ENCODE measurements around the gene TPT1. TPM values are rescaled to one million over a fixed set of nuclear protein-coding genes. Genes with fewer than 3 reads are reported as not detected.
"Not testable (repeated sequence)": the region's sequence is repeated elsewhere in the genome, so short reads cannot be mapped to it uniquely, and the experiment has no call there.

Gene TPT1
- total and polyA plus RNA-seq, 7 experiments from 2014 or later = 3,943 to 13,134 (median 5,986) TPM

- Histone ChIP-seq H3K27me3 (ENCODE audit: control insufficient read depth in 2 of 2, insufficient read depth in 2 of 2, low read length in 2 of 2) (no peaks in the 10 kb centered on the region), H3K4me1 (ENCODE audit: control insufficient read depth in 2 of 2, insufficient read depth in 2 of 2, low read length in 2 of 2) (no peaks in the 10 kb centered on the region), H3K27ac (ENCODE audit: low read depth, low read length) (no peak overlapping the region), H3K4me3 (ENCODE audit: low read length) (no peak overlapping the region), H3K36me3 (ENCODE audit: control insufficient read depth in 2 of 3, insufficient read depth in 3 of 3, low read length in 3 of 3) (peaks cover 0 to 13% (median 0%) of the 10 kb centered on the region in 3 experiments), H3K9me3 (ENCODE audit: control insufficient read depth in 2 of 3, low read length in 3 of 3) (no peaks in the 10 kb centered on the region)
- Mint-ChIP-seq H3K36me3 (peaks cover 2 to 32% (median 25%) of the 10 kb centered on the region in 5 donors), H3K27ac (no peak overlapping the region), H3K9me3 (peaks cover 0 to 4% (median 0%) of the 10 kb centered on the region in 11 donors), H3K4me3 (no peak overlapping the region), H3K4me1 (peaks cover 0 to 6% (median 4%) of the 10 kb centered on the region in 7 donors), H3K27me3 (no peaks in the 10 kb centered on the region)
- intact Hi-C loops (cut with micrococcal nuclease) = no loop called here
- ATAC-seq (no peak), DNase-seq (no peak)
- ChIA-PET CTCF (interaction anchor here (0.6 kb wide), 1 partner anchor 89 kb away, joined by 4 read pairs; no protein-coding TSS in a partner anchor), POLR2A (interaction anchor here (0.8 kb wide), 2 partner anchors 10 to 18 kb away, joined by 4 to 6 read pairs; no protein-coding TSS in a partner anchor)
Measured at GRCh38 chr13:45385320-45385719, 44.3 kb upstream of the TPT1 start.

DNA sequence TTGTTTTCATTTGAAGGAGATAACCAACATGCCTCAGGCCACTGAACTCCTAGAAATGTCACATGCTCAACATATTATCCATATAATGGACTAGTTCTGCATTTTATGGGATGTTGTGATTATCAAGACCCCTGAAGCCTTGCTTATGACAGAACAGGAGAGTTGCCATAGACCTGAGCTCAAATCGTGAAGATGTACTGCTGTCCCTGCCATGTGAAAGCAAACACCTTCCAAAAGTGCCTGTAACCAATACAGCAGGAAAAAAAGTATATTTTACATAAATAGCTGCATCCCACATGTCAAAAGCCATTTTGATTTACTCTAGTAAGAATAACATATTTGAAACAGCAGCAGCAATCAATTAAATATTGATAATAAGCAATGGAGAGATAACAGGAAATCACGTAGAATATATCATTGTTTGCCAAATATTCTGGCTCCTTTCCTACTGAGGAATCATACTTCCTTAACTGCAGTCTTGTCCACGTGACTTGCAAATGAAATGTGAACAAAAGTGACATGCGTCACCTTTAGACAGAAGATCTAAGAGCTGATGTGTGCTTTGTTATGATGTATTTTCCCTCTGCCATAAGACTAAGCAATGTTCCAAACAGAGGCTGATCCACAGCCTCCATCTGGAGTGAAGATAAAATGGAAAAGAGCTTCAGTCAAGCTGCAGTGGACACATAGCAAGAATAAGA, 43.6 kb upstream of the TPT1 start:
- no peaks in the 10 kb centered on the region for H3K27me3 Mint-ChIP-seq
- no peak overlapping the region for H3K27ac ChIP-seq (ENCODE audit: low read depth, low read length)
- H3K4me3 Mint-ChIP-seq = no peak overlapping the region
- ATAC-seq = no peak
- H3K27me3 ChIP-seq (ENCODE audit: control insufficient read depth in 2 of 2, insufficient read depth in 2 of 2, low read length in 2 of 2) = no peaks in the 10 kb centered on the region
- intact Hi-C loops (cut with micrococcal nuclease) = no loop called here
- no peak overlapping the region for H3K27ac Mint-ChIP-seq
- POLR2A ChIA-PET = interaction anchor here (0.5 to 0.8 kb wide), 3 partner anchors 11 to 93 kb away, joined by 3 to 6 read pairs (median 4); no protein-coding TSS in a partner anchor
- H3K9me3 ChIP-seq (ENCODE audit: control insufficient read depth in 2 of 3, low read length in 3 of 3) = no peaks in the 10 kb centered on the region
- no peaks in the 10 kb centered on the region for H3K4me1 ChIP-seq (ENCODE audit: control insufficient read depth in 2 of 2, insufficient read depth in 2 of 2, low read length in 2 of 2)
- H3K9me3 Mint-ChIP-seq = peaks cover 0 to 4% (median 0%) of the 10 kb centered on the region in 11 donors
- DNase-seq = no peak
- H3K36me3 Mint-ChIP-seq = peaks cover 0 to 29% (median 22%) of the 10 kb centered on the region in 5 donors
- no peak overlapping the region for H3K4me3 ChIP-seq (ENCODE audit: low read length)
- CTCF ChIA-PET = interaction anchor here (0.6 kb wide), 1 partner anchor 89 kb away, joined by 4 read pairs; no protein-coding TSS in a partner anchor
- H3K4me1 Mint-ChIP-seq = peaks cover 0 to 6% (median 4%) of the 10 kb centered on the region in 7 donors
- peaks cover 0 to 13% (median 0%) of the 10 kb centered on the region in 3 experiments for H3K36me3 ChIP-seq (ENCODE audit: control insufficient read depth in 2 of 3, insufficient read depth in 3 of 3, low read length in 3 of 3)

GRCh38 chr13:45382739-45383138, 41.8 kb upstream of the TPT1 start:
- H3K4me1 ChIP-seq (ENCODE audit: control insufficient read depth in 2 of 2, insufficient read depth in 2 of 2, low read length in 2 of 2); H3K4me1 Mint-ChIP-seq; intact Hi-C loops (cut with micrococcal nuclease); H3K36me3 ChIP-seq (ENCODE audit: control insufficient read depth in 2 of 3, insufficient read depth in 3 of 3, low read length in 3 of 3); ATAC-seq; H3K4me3 Mint-ChIP-seq; CTCF ChIA-PET; DNase-seq; H3K27me3 ChIP-seq (ENCODE audit: control insufficient read depth in 2 of 2, insufficient read depth in 2 of 2, low read length in 2 of 2); H3K27ac Mint-ChIP-seq; H3K27me3 Mint-ChIP-seq; H3K9me3 ChIP-seq (ENCODE audit: control insufficient read depth in 2 of 3, low read length in 3 of 3); H3K27ac ChIP-seq (ENCODE audit: low read depth, low read length); H3K9me3 Mint-ChIP-seq; H3K4me3 ChIP-seq (ENCODE audit: low read length): not testable (repeated sequence)
- POLR2A ChIA-PET = interaction anchor here (0.6 kb wide), 1 partner anchor 263 kb away, joined by 3 read pairs; no protein-coding TSS in a partner anchor
- peaks cover 0 to 29% (median 22%) of the 10 kb centered on the region in 5 donors for H3K36me3 Mint-ChIP-seq

GRCh38 chr13:45381196-45381595, 40.2 kb upstream of the TPT1 start:
- Histone ChIP-seq H3K4me1 (ENCODE audit: control insufficient read depth in 2 of 2, insufficient read depth in 2 of 2, low read length in 2 of 2) (no peaks in the 10 kb centered on the region), H3K36me3 (ENCODE audit: control insufficient read depth in 2 of 3, insufficient read depth in 3 of 3, low read length in 3 of 3) (peaks cover 0 to 8% (median 0%) of the 10 kb centered on the region in 3 experiments), H3K9me3 (ENCODE audit: control insufficient read depth in 2 of 3, low read length in 3 of 3) (no peaks in the 10 kb centered on the region), H3K27me3 (ENCODE audit: control insufficient read depth in 2 of 2, insufficient read depth in 2 of 2, low read length in 2 of 2) (no peaks in the 10 kb centered on the region), H3K27ac (ENCODE audit: low read depth, low read length) (no peak overlapping the region), H3K4me3 (ENCODE audit: low read length) (no peak overlapping the region)
- Mint-ChIP-seq H3K27ac (no peak overlapping the region), H3K9me3 (peaks cover 0 to 4% (median 0%) of the 10 kb centered on the region in 11 donors), H3K4me3 (no peak overlapping the region), H3K27me3 (no peaks in the 10 kb centered on the region), H3K4me1 (no peaks in the 10 kb centered on the region), H3K36me3 (peaks cover 0 to 20% (median 15%) of the 10 kb centered on the region in 5 donors)
- DNase-seq (no peak), ATAC-seq (no peak)
- ChIA-PET CTCF (no interaction called here), POLR2A (no interaction called here)
- intact Hi-C loops (cut with micrococcal nuclease) = no loop called here

DNA sequence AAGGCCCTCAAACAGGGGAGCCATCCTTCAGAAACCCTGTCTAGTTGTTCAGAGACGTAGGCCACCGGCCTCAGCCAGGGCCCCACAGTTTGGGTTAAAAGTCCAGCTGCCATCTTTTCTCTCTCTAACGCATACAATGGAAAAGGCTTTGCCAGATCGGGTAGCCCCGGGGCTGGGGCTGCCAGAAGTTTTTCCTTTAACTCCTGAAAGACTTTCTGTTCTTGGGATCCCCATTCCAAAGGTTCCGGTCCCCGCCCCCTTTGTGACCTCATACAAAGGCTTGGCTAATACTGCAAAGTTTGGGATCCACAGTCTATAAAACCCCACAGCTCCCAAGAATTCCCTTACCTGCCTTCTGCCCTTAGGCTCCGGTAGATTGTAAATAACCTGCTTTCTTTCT, 39.7 kb upstream of the TPT1 start:
- H3K27ac Mint-ChIP-seq; POLR2A ChIA-PET; H3K4me1 ChIP-seq (ENCODE audit: control insufficient read depth in 2 of 2, insufficient read depth in 2 of 2, low read length in 2 of 2); intact Hi-C loops (cut with micrococcal nuclease); H3K4me3 Mint-ChIP-seq; H3K9me3 ChIP-seq (ENCODE audit: control insufficient read depth in 2 of 3, low read length in 3 of 3); H3K27me3 Mint-ChIP-seq; H3K4me3 ChIP-seq (ENCODE audit: low read length); H3K36me3 ChIP-seq (ENCODE audit: control insufficient read depth in 2 of 3, insufficient read depth in 3 of 3, low read length in 3 of 3); ATAC-seq; H3K9me3 Mint-ChIP-seq; H3K4me1 Mint-ChIP-seq; H3K27ac ChIP-seq (ENCODE audit: low read depth, low read length); DNase-seq; CTCF ChIA-PET; H3K27me3 ChIP-seq (ENCODE audit: control insufficient read depth in 2 of 2, insufficient read depth in 2 of 2, low read length in 2 of 2): not testable (repeated sequence)
- H3K36me3 Mint-ChIP-seq = peaks cover 0 to 20% (median 15%) of the 10 kb centered on the region in 5 donors

- H3K4me1 ChIP-seq (ENCODE audit: control insufficient read depth in 2 of 2, insufficient read depth in 2 of 2, low read length in 2 of 2); DNase-seq; H3K4me1 Mint-ChIP-seq; ATAC-seq; H3K9me3 ChIP-seq (ENCODE audit: control insufficient read depth in 2 of 3, low read length in 3 of 3); intact Hi-C loops (cut with micrococcal nuclease); H3K36me3 ChIP-seq (ENCODE audit: control insufficient read depth in 2 of 3, insufficient read depth in 3 of 3, low read length in 3 of 3); H3K27ac ChIP-seq (ENCODE audit: low read depth, low read length); H3K27me3 ChIP-seq (ENCODE audit: control insufficient read depth in 2 of 2, insufficient read depth in 2 of 2, low read length in 2 of 2); H3K4me3 Mint-ChIP-seq; POLR2A ChIA-PET; H3K36me3 Mint-ChIP-seq; H3K27ac Mint-ChIP-seq; H3K4me3 ChIP-seq (ENCODE audit: low read length); H3K27me3 Mint-ChIP-seq; H3K9me3 Mint-ChIP-seq; CTCF ChIA-PET: not testable (repeated sequence)
Measured at GRCh38 chr13:45379516-45379915, 38.5 kb upstream of the TPT1 start.

GRCh38 chr13:45378786-45379185, 37.8 kb upstream of the TPT1 start:
- H3K36me3 ChIP-seq (ENCODE audit: control insufficient read depth in 2 of 3, insufficient read depth in 3 of 3, low read length in 3 of 3); intact Hi-C loops (cut with micrococcal nuclease); H3K9me3 Mint-ChIP-seq; H3K4me1 Mint-ChIP-seq; DNase-seq; H3K27me3 ChIP-seq (ENCODE audit: control insufficient read depth in 2 of 2, insufficient read depth in 2 of 2, low read length in 2 of 2); H3K4me3 Mint-ChIP-seq; H3K27me3 Mint-ChIP-seq; ATAC-seq; H3K9me3 ChIP-seq (ENCODE audit: control insufficient read depth in 2 of 3, low read length in 3 of 3); CTCF ChIA-PET; POLR2A ChIA-PET; H3K27ac Mint-ChIP-seq; H3K4me3 ChIP-seq (ENCODE audit: low read length); H3K4me1 ChIP-seq (ENCODE audit: control insufficient read depth in 2 of 2, insufficient read depth in 2 of 2, low read length in 2 of 2); H3K27ac ChIP-seq (ENCODE audit: low read depth, low read length); H3K36me3 Mint-ChIP-seq: not testable (repeated sequence)
